ENCODE results near the gene HCN4.

GRCh38 chr15:73403171-73403570 is 34.4 kb upstream of the HCN4 start:
- TF ChIP-seq POLR2A (IDR thresholded peaks at IDR 0.05): no peak
- TF ChIP-seq CTCF (IDR thresholded peaks at IDR 0.05): no peak

Data from thyroid gland (tissue), 4 donors.